Measurements from ENCODE around the gene BAHCC1. TPM values are rescaled to one million over a fixed set of nuclear protein-coding genes. Genes with fewer than 3 reads are reported as not detected.

Gene BAHCC1
- total and polyA plus RNA-seq, 2 of the 8 experiments (the other 6 are each of a cell fraction or from before 2014, with no cell fraction given) = 0.26 to 0.58 TPM

DNA sequence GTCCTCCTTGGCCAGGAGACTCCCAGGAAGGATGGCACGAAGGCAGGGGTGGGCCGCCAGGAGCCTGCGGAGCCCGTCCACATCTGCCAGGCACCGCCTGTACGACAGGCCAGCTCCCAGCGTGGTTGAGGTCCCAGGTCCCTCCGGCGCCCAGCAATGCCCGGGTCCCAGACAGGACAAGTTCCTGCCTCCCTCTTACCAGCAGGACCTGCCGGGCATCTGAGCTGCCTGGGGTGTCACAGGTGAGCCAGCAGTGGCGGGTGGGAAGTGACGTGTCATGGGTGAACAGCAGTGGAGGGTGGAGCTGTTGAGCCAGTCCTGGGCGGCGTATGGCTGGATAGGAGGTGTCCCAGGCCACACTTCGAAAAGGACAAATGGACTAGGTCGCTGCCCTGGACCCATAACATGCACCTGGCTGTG, 15.7 kb upstream of the BAHCC1 start:
- DNase-seq (ENCODE audit: low read depth in 1 of 2, low spot score in 2 of 2) (no peak), FAIRE-seq (no peak)
- Histone ChIP-seq H3K23me2 (ENCODE audit: low read depth, low read length) (no peaks in the 10 kb centered on the region), H2AK5ac (ENCODE audit: low read depth, low read length) (no peak overlapping the region), H3K4me1 (replicated peaks in 1 of 4; ENCODE audit: control insufficient read depth in 3 of 4, insufficient read depth in 4 of 4, low read length in 3 of 4) (no peaks in the 10 kb centered on the region; a peak in 1 of 7 replicates), H3K36me3 (ENCODE audit: control insufficient read depth in 2 of 4, insufficient read depth in 4 of 4, low read length in 3 of 4) (no peaks in the 10 kb centered on the region), H3K79me2 (ENCODE audit: control insufficient read depth in 1 of 2, insufficient read depth in 2 of 2, low read length in 2 of 2) (no peaks in the 10 kb centered on the region), H4K20me1 (replicated peaks in 1 of 2; ENCODE audit: control insufficient read depth in 1 of 2, insufficient read depth in 2 of 2, low read length in 2 of 2) (no peaks in the 10 kb centered on the region), H2BK12ac (ENCODE audit: low read depth, low read length) (no peak overlapping the region), H3K9ac (replicated peaks in 1 of 4; ENCODE audit: extremely low read depth in 1 of 4, low read depth in 3 of 4, low read length in 3 of 4) (no peak overlapping the region), H4K8ac (ENCODE audit: extremely low read depth, insufficient read depth, low read length) (peak overlapping the region; percentile 80; the same call in 1 of the 2 replicates), H3K27ac (ENCODE audit: low read depth, low read length) (no peak overlapping the region), H4K91ac (replicated peaks; ENCODE audit: insufficient read length, low read length) (no peak overlapping the region), H3K4me3 (ENCODE audit: extremely low read depth in 1 of 4, insufficient read depth in 2 of 4, low read depth in 3 of 4, low read length in 4 of 4) (no peak overlapping the region), H2BK15ac (ENCODE audit: low read length) (peak overlapping the region; percentile 40; the same call in 1 of the 2 replicates), H3K4me2 (ENCODE audit: insufficient read depth in 1 of 2, low read depth in 2 of 2, low read length in 2 of 2) (no peak overlapping the region), H3K23ac (ENCODE audit: insufficient read length) (no peak overlapping the region), H3K9me3 (ENCODE audit: insufficient read depth in 2 of 2, low read depth in 1 of 2, low read length in 1 of 2) (no peaks in the 10 kb centered on the region), H2BK5ac (ENCODE audit: low read depth, low read length) (no peak overlapping the region; the same call in 1 of the 2 replicates), H3K79me1 (ENCODE audit: low read depth, low read length) (no peaks in the 10 kb centered on the region), H3K18ac (ENCODE audit: extremely low read depth, low read length) (no peak overlapping the region), H3K4ac (replicated peaks; ENCODE audit: insufficient read length, low read depth, low read length) (no peak overlapping the region), H2BK120ac (replicated peaks; ENCODE audit: low read depth, low read length) (no peak overlapping the region), H3K27me3 (replicated peaks in 1 of 4; ENCODE audit: control insufficient read depth in 3 of 4, extremely low read depth in 1 of 4, insufficient read depth in 3 of 4, low read length in 3 of 4) (peaks cover 0 to 18% (median 7%) of the 10 kb centered on the region in 4 experiments; a peak in 4 of 7 replicates), H2BK20ac (ENCODE audit: low read length) (no peak overlapping the region), H4K5ac (ENCODE audit: insufficient read length, low read depth, low read length) (no peak overlapping the region), H3K56ac (replicated peaks; ENCODE audit: insufficient read length, low read depth, low read length) (no peak overlapping the region), H3K14ac (ENCODE audit: insufficient read length) (no peak overlapping the region), H2AFZ (ENCODE audit: low read length) (no peak overlapping the region)
- ChIA-PET POLR2A (ENCODE audit: partially characterized antibody) (no interaction called here), CTCF (ENCODE audit: partially characterized antibody) (interaction anchor here (0.8 to 1.6 kb wide), 3 partner anchors 13 to 68 kb away, joined by 3 to 4 read pairs (median 3); no protein-coding TSS in a partner anchor)
- 79% methylated on average over 12 of the region's 17 CpGs; no CpG with 5 or more reads in 1 of the 2 experiments for WGBS, 2 experiments (ENCODE audit: extremely low coverage in 1 of 2, insufficient coverage in 1 of 2, insufficient read length in 1 of 2, insufficient replicate concordance in 2 of 2, low coverage in 1 of 2, low lambda C conversion rate in 2 of 2, missing lambda C conversion rate in 1 of 2)
- TF ChIP-seq ASH2L (IDR thresholded peaks at IDR 0.05; ENCODE audit: low read length) (no peak), GTF2F1 (IDR thresholded peaks at IDR 0.05; ENCODE audit: borderline replicate concordance, low read depth, low read length) (no peak), TBP (IDR thresholded peaks at IDR 0.05; ENCODE audit: low read depth, low read length) (no peak), KDM1A (IDR thresholded peaks at IDR 0.05; ENCODE audit: borderline replicate concordance, low read length) (no peak), TEAD4 (IDR thresholded peaks at IDR 0.05; ENCODE audit: low read depth, low read length) (no peak), CHD1 (IDR thresholded peaks at IDR 0.05; ENCODE audit: low read depth, low read length) (no peak), CBX5 (IDR thresholded peaks at IDR 0.05; ENCODE audit: low read depth, low read length) (no peak), MAFK (IDR thresholded peaks at IDR 0.05; ENCODE audit: low read depth, low read length) (no peak), CEBPB (IDR thresholded peaks at IDR 0.05; ENCODE audit: low read depth, low read length) (no peak), POU5F1 (IDR thresholded peaks at IDR 0.05; ENCODE audit: low read depth, low read length) (no peak), FOSL1 (IDR thresholded peaks at IDR 0.05; ENCODE audit: insufficient read depth, low read depth, low read length) (no peak)
- TF ChIP-seq, protein P1, sequence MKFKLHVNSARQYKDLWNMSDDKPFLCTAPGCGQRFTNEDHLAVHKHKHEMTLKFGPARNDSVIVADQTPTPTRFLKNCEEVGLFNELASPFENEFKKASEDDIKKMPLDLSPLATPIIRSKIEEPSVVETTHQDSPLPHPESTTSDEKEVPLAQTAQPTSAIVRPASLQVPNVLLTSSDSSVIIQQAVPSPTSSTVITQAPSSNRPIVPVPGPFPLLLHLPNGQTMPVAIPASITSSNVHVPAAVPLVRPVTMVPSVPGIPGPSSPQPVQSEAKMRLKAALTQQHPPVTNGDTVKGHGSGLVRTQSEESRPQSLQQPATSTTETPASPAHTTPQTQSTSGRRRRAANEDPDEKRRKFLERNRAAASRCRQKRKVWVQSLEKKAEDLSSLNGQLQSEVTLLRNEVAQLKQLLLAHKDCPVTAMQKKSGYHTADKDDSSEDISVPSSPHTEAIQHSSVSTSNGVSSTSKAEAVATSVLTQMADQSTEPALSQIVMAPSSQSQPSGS (IDR thresholded peaks at IDR 0.05; ENCODE audit: low read length) = no peak
- TF ChIP-seq, protein P2, sequence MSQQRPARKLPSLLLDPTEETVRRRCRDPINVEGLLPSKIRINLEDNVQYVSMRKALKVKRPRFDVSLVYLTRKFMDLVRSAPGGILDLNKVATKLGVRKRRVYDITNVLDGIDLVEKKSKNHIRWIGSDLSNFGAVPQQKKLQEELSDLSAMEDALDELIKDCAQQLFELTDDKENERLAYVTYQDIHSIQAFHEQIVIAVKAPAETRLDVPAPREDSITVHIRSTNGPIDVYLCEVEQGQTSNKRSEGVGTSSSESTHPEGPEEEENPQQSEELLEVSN (IDR thresholded peaks at IDR 0.05) = no peak

Data from H1 (cell line).